GM19463 (cell line): Measurements from ENCODE around the gene RNF111.

Experiments used
- ATAC-seq: cut with Tn5 transposase; IDR thresholded peaks from one replicate; pipeline ENCODE4 v1.9.1; 2021; ENCODE audit warnings: mild to moderate bottlenecking, moderate library complexity; ENCODE audit not compliant: unreplicated experiment

Gene RNF111

GRCh38 chr15:58987491-58988005 lies at the start of gene RNF111:
Gene RNF111, plus strand, starts transcription at chr15:58987663. Its CDS starts 43,160 bp downstream, at chr15:59030823.
- ATAC-seq = peak; percentile 70

GRCh38 chr15:58947179-58947578 lies 40.3 kb upstream of the RNF111 start:
- no peak for ATAC-seq

GRCh38 chr15:58951388-58952007 lies 36.0 kb upstream of the RNF111 start:
- ATAC-seq = no peak

- ATAC-seq = no peak
Measured at GRCh38 chr15:58952751-58953150, 34.7 kb upstream of the RNF111 start.

- ATAC-seq = peak; percentile 65
Measured at GRCh38 chr15:58957101-58957973, 30.1 kb upstream of the RNF111 start.

- no peak for ATAC-seq
Measured at GRCh38 chr15:58958811-58959210, 28.7 kb upstream of the RNF111 start.

- ATAC-seq = no peak
Measured at GRCh38 chr15:58962136-58962535, 25.3 kb upstream of the RNF111 start.

GRCh38 chr15:58962662-58963565 lies 24.5 kb upstream of the RNF111 start:
- ATAC-seq = no peak

GRCh38 chr15:58966698-58967097 lies 20.8 kb upstream of the RNF111 start:
- no peak for ATAC-seq

GRCh38 chr15:58967479-58967878 lies 20.0 kb upstream of the RNF111 start:
- ATAC-seq = no peak

GRCh38 chr15:58977887-58978286 lies 9.6 kb upstream of the RNF111 start:
- no peak for ATAC-seq

- ATAC-seq = no peak
Measured at GRCh38 chr15:58980351-58980939, 7.0 kb upstream of the RNF111 start.

GRCh38 chr15:58981808-58982475 lies 5.5 kb upstream of the RNF111 start:
- no peak for ATAC-seq

GRCh38 chr15:58983261-58983660 lies 4.2 kb upstream of the RNF111 start:
- ATAC-seq = no peak

GRCh38 chr15:58985443-58985842 lies 2.0 kb upstream of the RNF111 start:
- no peak for ATAC-seq

GRCh38 chr15:58987036-58987435 lies 427 bp upstream of the RNF111 start:
- no peak for ATAC-seq

- peak; percentile 40 for ATAC-seq
Measured at GRCh38 chr15:58988006-58988785, 733 bp downstream of the RNF111 start.

GRCh38 chr15:58992181-58992580 lies 4.7 kb downstream of the RNF111 start:
- no peak for ATAC-seq

- no peak for ATAC-seq
Measured at GRCh38 chr15:58994906-58995453, 7.5 kb downstream of the RNF111 start.
